Islet precursor cell (in vitro differentiated cells): ENCODE measurements around the gene SCAPER.
"Not testable (repeated sequence)": the region's sequence is repeated elsewhere in the genome, so short reads cannot be mapped to it uniquely, and the experiment has no call there.

Source experiments
- DNase-seq: peaks from one replicate; pipeline ENCODE4 v3.0.0-alpha.2; 2018

Gene SCAPER

GRCh38 chr15:76335307-76336253 is 569.6 kb downstream of the SCAPER start:
- DNase-seq, result no peak

GRCh38 chr15:76334438-76335306 is 570.5 kb downstream of the SCAPER start:
- DNase-seq, result no peak

GRCh38 chr15:76333720-76334437 is 571.3 kb downstream of the SCAPER start:
- no peak for DNase-seq

- DNase-seq, result no peak
These were observed 571.8 kb downstream of the SCAPER start for GRCh38 chr15:76333309-76333708.

GRCh38 chr15:76332796-76333195 is 572.3 kb downstream of the SCAPER start:
- DNase-seq, result no peak

- DNase-seq, result no peak
These were observed 575.0 kb downstream of the SCAPER start for GRCh38 chr15:76330080-76330680.

GRCh38 chr15:76328958-76329357 is 576.2 kb downstream of the SCAPER start:
- no peak for DNase-seq

- DNase-seq, result no peak
These were observed 576.9 kb downstream of the SCAPER start for GRCh38 chr15:76328106-76328696.

GRCh38 chr15:76327191-76328105 is 577.7 kb downstream of the SCAPER start:
- no peak for DNase-seq

GRCh38 chr15:76325704-76326103 is 579.4 kb downstream of the SCAPER start:
- DNase-seq, result no peak

- no peak for DNase-seq
These were observed 581.1 kb downstream of the SCAPER start for GRCh38 chr15:76324066-76324465.

- DNase-seq, result no peak
These were observed 583.5 kb downstream of the SCAPER start for GRCh38 chr15:76321602-76322001.

- no peak for DNase-seq
These were observed 584.0 kb downstream of the SCAPER start for GRCh38 chr15:76321171-76321570.

GRCh38 chr15:76320012-76320411 is 585.1 kb downstream of the SCAPER start:
- no peak for DNase-seq

GRCh38 chr15:76313731-76314130 is 591.4 kb downstream of the SCAPER start:
- DNase-seq, result no peak

GRCh38 chr15:76313175-76313567 is 592.0 kb downstream of the SCAPER start:
- DNase-seq, result not testable (repeated sequence)

GRCh38 chr15:76312540-76313174 is 592.5 kb downstream of the SCAPER start:
- DNase-seq, result peak; percentile 67

GRCh38 chr15:76311100-76311953 is 593.8 kb downstream of the SCAPER start, which contains the start of gene ETFA:
ETFA (minus strand) TSS chr15:76311469; CDS start chr15:76311388, 81 bp downstream.
- DNase-seq, result peak; percentile 97

- DNase-seq, result no peak
These were observed 594.6 kb downstream of the SCAPER start for GRCh38 chr15:76310475-76311099.
